Heart left ventricle (tissue), 16 donors: Measurements from ENCODE around the gene RPS6KB2. TPM values are rescaled to one million over a fixed set of nuclear protein-coding genes. Genes with fewer than 3 reads are reported as not detected.

ENCODE experiments used
- ATAC-seq, 4 donors: fragments of 200-7000 bp; cut with Tn5 transposase; one replicate each; pipeline ENCODE4 v1.9.1; 2020 to 2022; ENCODE audit warnings: moderate library complexity in 4 of 4, mild to moderate bottlenecking in 3 of 4, moderate number of reproducible peaks in 1 of 4
- DNase-seq, 5 donors: peaks; one replicate each; pipeline ENCODE4 v3.0.0-alpha.2; 2020
- H3K27ac ChIP-seq, 12 donors: fragments of 200-600 bp; sonication (generic) in 4 of 12; one replicate each; pipeline versions ENCODE4 v1.5.0 to v1.8.0; 2016 to 2022; ENCODE audit warnings: mild to moderate bottlenecking in 2 of 12
- H3K27me3 ChIP-seq, 9 donors: fragments of 200-600 bp; sonication (generic) in 2 of 9; one replicate each; pipeline versions ENCODE4 v1.5.1 to v1.8.0; 2016 to 2022; ENCODE audit warnings: mild to moderate bottlenecking in 3 of 9
- H3K36me3 ChIP-seq, 9 donors: fragments of 200-600 bp; sonication (generic) in 2 of 9; one replicate each; pipeline versions ENCODE4 v1.5.0 to v1.8.0; 2018 to 2022; ENCODE audit warnings: mild to moderate bottlenecking in 2 of 9
- H3K4me1 ChIP-seq, 12 donors: fragments of 200-600 bp; sonication (generic) in 4 of 12; one replicate each; pipeline versions ENCODE4 v1.5.0 to v1.8.0; 2016 to 2022; ENCODE audit warnings: mild to moderate bottlenecking in 3 of 12
- H3K4me3 ChIP-seq, 12 donors: fragments of 200-600 bp; sonication (generic) in 4 of 12; one replicate each; pipeline versions ENCODE4 v1.5.0 to v1.8.0; 2017 to 2022; ENCODE audit warnings: mild to moderate bottlenecking in 9 of 12, moderate library complexity in 4 of 12
- H3K9me3 ChIP-seq, 12 donors: fragments of 200-600 bp; sonication (generic) in 4 of 12; one replicate each; pipeline versions ENCODE4 v1.5.0 to v1.8.0; 2016 to 2022; ENCODE audit warnings: mild to moderate bottlenecking in 1 of 12
- CTCF ChIP-seq, 12 donors: fragments of 200-600 bp; sonication (generic) in 4 of 12; IDR thresholded peaks; one replicate each; pipeline versions ENCODE4 v1.5.0 to v1.8.0; 2018 to 2022; ENCODE audit warnings: antibody characterized with exemption in 12 of 12, mild to moderate bottlenecking in 5 of 12
- POLR2A ChIP-seq, 2 donors: fragments of 450-650 bp; IDR thresholded peaks; one replicate each; pipeline ENCODE4 v1.6.1; 2017; ENCODE audit warnings: antibody characterized with exemption in 2 of 2, mild to moderate bottlenecking in 2 of 2, moderate library complexity in 2 of 2
- WGBS, 4 donors: extraction: QIAGEN DNeasy Blood & Tissue Kit in 2 of 4; methylation state at CpG; one replicate each; pipeline versions ENCODE4 v1.1.5 to v1.1.7; 2013 to 2018; 5-methylcytosine and 5-hydroxymethylcytosine counted together
- intact Hi-C, 10 donors: fragments of 100-400 bp; cut with DNase I; formaldehyde crosslinking; loops; one replicate each; pipeline versions ENCODE4 v1.11.1 to v1.14.2; 2022
- polyA plus RNA-seq, 2 donors: library from polyadenylated mRNA; stranded (reverse); fragments of 200-250 nt; gene quantifications; one replicate each; pipeline ENCODE4 v1.2.3, GENCODE V29; 2013
- total RNA-seq, 9 donors: library from RNA; depleted of rRNA in 2 of 9; stranded (reverse); fragments of >200 nt in 2 of 9; fragmentation: NEBNext Ultra II Directional in 3 of 9; extraction: Animal tissue kit (Norgen Biotek cat#: 25700) in 3 of 9; gene quantifications; one replicate each; pipeline versions ENCODE4 v1.1.0 to v1.2.4, GENCODE V29; 2016 to 2023
- donor health status: ischemic (EF 13 %, LVEDD 7.1; RV severe dilation, severe dysfunction).
- donor health status: healthy with polysubstance abuse.
- donor health status: DM: no; HTN: yes; CAD: no.
- donor health status: DM: no; HTN: no; CAD: no.
- donor health status: ischemic (EF 25% LVEDD 6.9; RV normal size, moderate dysfunction).
- donor health status: ischemic (EF 25% LVEDD 5.7; RV mildly dilated, moderate dysfunction).
- donor health status: healthy.
- donor health status: DM: yes; HTN: yes; CAD: no.
- donor health status: ischemic (EF 35%, LVEDD 5.7; RV mildly dilated, moderate dysfunction).
- donor health status: nonischemic (EF 11% LVEDD 7.7; RV severe dilation, severe dysfunction).
- donor health status: DM: yes; HTN: yes; CAD: no.
- donor health status: PGD.
- donor health status: ischemic (EF 29% LVEDD 5.4; RV normal size, mild dysfunction).
- donor health status: nonischemic (EF 23%, LVEDD 6.1; RV moderate dilation, normal function).

The RPS6KB2 gene
- total and polyA plus RNA-seq, 11 donors = 19.3 to 36.0 (median 26.0) TPM

GRCh38 chr11:67452141-67452952, 24.1 kb downstream of the RPS6KB2 start, which contains the start of gene GPR152:
Gene GPR152 (minus strand): TSS chr11:67452729. CDS start chr11:67452724, 5 bp downstream.
- Histone ChIP-seq H3K4me1 (peaks cover 0 to 38% (median 5%) of the 10 kb centered on the region in 12 donors), H3K36me3 (no peaks in the 10 kb centered on the region), H3K9me3 (no peaks in the 10 kb centered on the region), H3K27me3 (no peaks in the 10 kb centered on the region), H3K4me3 (peak within 1 kb of the TSS in 8 of 12 donors; percentile 15 to 33 (median 28)), H3K27ac (peak within 1 kb of the TSS in 11 of 12 donors; percentile 1 to 69 (median 27))
- intact Hi-C loops = no loop called here
- DNase-seq = peak in 3 of 5 donors; percentile 47 to 80 (median 52)
- ATAC-seq = peak in 3 of 4 donors; percentile 42 to 68 (median 57)
- WGBS, 4 donors = 61 to 84% (median 69%) methylated on average over 21 to 33 of the region's 33 CpGs
- TF ChIP-seq POLR2A (IDR thresholded peaks at IDR 0.05) = no peak
- peak in 4 of 12 donors; percentile 8 to 31 (median 22) for TF ChIP-seq CTCF (IDR thresholded peaks at IDR 0.05)

GRCh38 chr11:67453816-67454732, 25.8 kb downstream of the RPS6KB2 start:
- H3K36me3 ChIP-seq = no peaks in the 10 kb centered on the region
- intact Hi-C loops = no loop called here
- no peak for DNase-seq
- H3K9me3 ChIP-seq = no peaks in the 10 kb centered on the region
- no peaks in the 10 kb centered on the region for H3K27me3 ChIP-seq
- H3K27ac ChIP-seq = no peak overlapping the region
- no peak for ATAC-seq
- no peak overlapping the region for H3K4me3 ChIP-seq
- TF ChIP-seq POLR2A (IDR thresholded peaks at IDR 0.05) = no peak
- no peak for TF ChIP-seq CTCF (IDR thresholded peaks at IDR 0.05)
- 88 to 95% (median 94%) methylated on average over 15 to 21 of the region's 21 CpGs for WGBS, 4 donors
- peaks cover 0 to 29% (median 5%) of the 10 kb centered on the region in 12 donors for H3K4me1 ChIP-seq

- DNase-seq (no peak), ATAC-seq (no peak)
- no peak for TF ChIP-seq CTCF (IDR thresholded peaks at IDR 0.05)
- TF ChIP-seq POLR2A (IDR thresholded peaks at IDR 0.05) = no peak
- peaks cover 0 to 21% (median 5%) of the 10 kb centered on the region in 12 donors for H3K4me1 ChIP-seq
- no peak within 1 kb of the TSS for H3K27ac ChIP-seq
- no peaks in the 10 kb centered on the region for H3K36me3 ChIP-seq
- H3K9me3 ChIP-seq = no peaks in the 10 kb centered on the region
- no peak within 1 kb of the TSS for H3K4me3 ChIP-seq
- WGBS, 4 donors = 90 to 96% (median 94%) methylated on average over 3 of the region's 3 CpGs
- intact Hi-C loops = no loop called here
- H3K27me3 ChIP-seq = no peaks in the 10 kb centered on the region
These were observed 26.8 kb downstream of the RPS6KB2 start, which contains the start of gene CABP4 for GRCh38 chr11:67455054-67455453. Gene CABP4 (plus strand): TSS chr11:67455354. CDS start chr11:67455424, 70 bp downstream.
